Posterior cingulate gyrus (tissue), 11 donors: ENCODE measurements around the gene ABCB9.
A peak's percentile ranks its signal among the peaks of the same experiment; 100 is the strongest.

ENCODE experiments used
- DNase-seq, 10 donors: peaks; one replicate each; pipeline versions ENCODE4 v3.0.0 to v3.0.0-alpha.2; 2020 to 2021; ENCODE audit warnings: mixed read lengths in 3 of 10
- intact Hi-C: fragments of 100-400 bp; cut with DNase I; formaldehyde crosslinking; loops from one replicate; pipeline ENCODE4 v1.15.1; 2023

The ABCB9 gene

GRCh38 chr12:122983789-122984515 is 17.7 kb upstream of the ABCB9 start:
- intact Hi-C loops, result loop anchor here (5.0 kb wide), 2 partner anchors 168 to 248 kb away; partner anchors contain the start of genes MPHOSPH9, MTRFR and PITPNM2
- no peak for DNase-seq

- DNase-seq, result peak in 1 of 10 donors; percentile 55
- intact Hi-C loops, result loop anchor here (5.0 kb wide), 2 partner anchors 169 to 249 kb away; partner anchors contain the start of genes MPHOSPH9, MTRFR and PITPNM2
Measured at GRCh38 chr12:122982963-122983788, 16.9 kb upstream of the ABCB9 start.

- intact Hi-C loops, result loop anchor here (5.0 kb wide), 2 partner anchors 170 to 250 kb away; partner anchors contain the start of genes MPHOSPH9, MTRFR and PITPNM2
- peak in 2 of 10 donors; percentile 76 to 83 for DNase-seq
Measured at GRCh38 chr12:122982477-122982815, 16.2 kb upstream of the ABCB9 start.

- intact Hi-C loops, result loop anchor here (5.0 kb wide), 2 partner anchors 170 to 250 kb away; partner anchors contain the start of genes MPHOSPH9, MTRFR and PITPNM2
- peak in 1 of 10 donors; percentile 73 for DNase-seq
Measured at GRCh38 chr12:122981587-122982476, 15.6 kb upstream of the ABCB9 start.

GRCh38 chr12:122981036-122981471 is 14.8 kb upstream of the ABCB9 start:
- intact Hi-C loops, result loop anchor here (5.0 kb wide), 2 partner anchors 171 to 251 kb away; partner anchors contain the start of genes MPHOSPH9, MTRFR and PITPNM2
- DNase-seq, result peak in 2 of 10 donors; percentile 83 to 88

GRCh38 chr12:122980183-122981035 is 14.1 kb upstream of the ABCB9 start, which contains the start of gene ARL6IP4:
TSS of gene ARL6IP4 (plus strand) at chr12:122980681. CDS start at chr12:122981140, 459 bp downstream.
- intact Hi-C loops, result loop anchor here (5.0 kb wide), 2 partner anchors 172 to 252 kb away; partner anchors contain the start of genes MPHOSPH9, MTRFR and PITPNM2
- DNase-seq, result peak; percentile 44 to 94 (median 67)

GRCh38 chr12:122979908-122980182 is 13.6 kb upstream of the ABCB9 start:
- intact Hi-C loops, result loop anchor here (5.0 kb wide), 2 partner anchors 172 to 252 kb away; partner anchors contain the start of genes MPHOSPH9, MTRFR and PITPNM2
- no peak for DNase-seq

- DNase-seq, result peak in 2 of 10 donors; percentile 79 to 81
- intact Hi-C loops, result no loop called here
Measured at GRCh38 chr12:122979001-122979907, 13.0 kb upstream of the ABCB9 start.

- DNase-seq, result peak in 2 of 10 donors; percentile 71 to 78
Measured at GRCh38 chr12:122978507-122978955, 12.3 kb upstream of the ABCB9 start.

GRCh38 chr12:122977655-122978392 is 11.6 kb upstream of the ABCB9 start:
- DNase-seq, result no peak
- intact Hi-C loops, result no loop called here

More at GRCh38 chr12:122978507-122978955, 12.3 kb upstream of the ABCB9 start:
- intact Hi-C loops, result no loop called here

GRCh38 chr12:122977153-122977552 is 10.9 kb upstream of the ABCB9 start:
- intact Hi-C loops, result no loop called here
- no peak for DNase-seq

GRCh38 chr12:122976648-122976975 is 10.3 kb upstream of the ABCB9 start:
- intact Hi-C loops, result no loop called here

GRCh38 chr12:122975790-122976647 is 9.8 kb upstream of the ABCB9 start:
- DNase-seq, result no peak
- intact Hi-C loops, result no loop called here

More at GRCh38 chr12:122976648-122976975, 10.3 kb upstream of the ABCB9 start:
- peak in 1 of 10 donors; percentile 80 for DNase-seq

GRCh38 chr12:122974892-122975789 is 8.9 kb upstream of the ABCB9 start, which contains the start of gene OGFOD2:
TSS of gene OGFOD2 (plus strand) at chr12:122975244. CDS start at chr12:122975252, 8 bp downstream.
- peak; percentile 88 to 98 (median 92) for DNase-seq
- intact Hi-C loops, result no loop called here

GRCh38 chr12:122974274-122974891 is 8.1 kb upstream of the ABCB9 start:
- peak; percentile 98 to 100 (median 100) for DNase-seq
- intact Hi-C loops, result no loop called here
